GM12878 (cell line): ENCODE data around the gene PRRT1B. TPM values are rescaled to one million over a fixed set of nuclear protein-coding genes. Genes with fewer than 3 reads are reported as not detected.

Experiments
- ATAC-seq: fragments of 200-7000 bp; cut with Tn5 transposase; 3 replicates; pipeline ENCODE4 v1.9.1; 2020; ENCODE audit warnings: mild to moderate bottlenecking, moderate library complexity
- BruUV-seq: library from RNA; stranded (reverse); fragments of 400-500 nt; replicated peaks from 2 replicates; lab custom pipeline; 2021; lab: Mats Ljungman, UMichigan
- CTCF ChIA-PET: fragments of 300-600 bp; sonication (Branson Sonifier 250); formaldehyde crosslinking; extraction: SDS; loops from one replicate; lab custom pipeline; 2021; ENCODE audit warnings: inconsistent platforms; lab: Yijun Ruan, JAX
- POLR2A ChIA-PET: fragments of 350-600 bp; formaldehyde crosslinking; extraction: SDS; loops from one replicate; lab custom pipeline; 2021; ENCODE audit warnings: inconsistent platforms; lab: Charles Lee
- RAD21 ChIA-PET: fragments of 300-600 bp; sonication (Branson Sonifier 250); formaldehyde crosslinking; loops from one replicate; lab custom pipeline; 2023; ENCODE audit warnings: antibody characterized with exemption; ENCODE audit not compliant: unreplicated experiment; lab: Charles Lee
- SMC1A ChIA-PET: fragments of 300-600 bp; sonication (Branson Sonifier 250); formaldehyde crosslinking; loops from one replicate; lab custom pipeline; 2023; ENCODE audit not compliant: unreplicated experiment, uncharacterized antibody; lab: Charles Lee
- DNase-seq: peaks from one replicate; pipeline ENCODE4 v3.0.0-alpha.2; 2011; ENCODE audit warnings: low read depth, low spot score
- FAIRE-seq: peaks from 3 replicates; lab custom pipeline; 2011; peaks lifted over from hg19 to GRCh38; lab: Jason Lieb, UNC
- H2AFZ ChIP-seq: 2 replicates; pipeline ENCODE4 v1.6.0; 2011; ENCODE audit warnings: low read depth, low read length, control low read depth; ENCODE audit not compliant: control insufficient read depth
- H3K27ac ChIP-seq: 2 replicates; pipeline ENCODE4 v1.5.1; 2011; ENCODE audit warnings: control low read depth; ENCODE audit not compliant: control insufficient read depth, insufficient read depth
- H3K27me3 ChIP-seq, 2 experiments: replicated peaks in 1 of 2; 2 replicates each; pipeline versions ENCODE4 v1.6.0 to v1.6.1; 2011; ENCODE audit warnings: low read length in 1 of 2; ENCODE audit not compliant: control insufficient read depth in 2 of 2, insufficient read depth in 2 of 2
- H3K36me3 ChIP-seq, 2 experiments: 2 replicates each; pipeline ENCODE4 v1.5.1; 2011; ENCODE audit warnings: low read length in 1 of 2; ENCODE audit not compliant: control insufficient read depth in 2 of 2, insufficient read depth in 2 of 2
- H3K4me1 ChIP-seq: 2 replicates; pipeline ENCODE4 v1.6.1; 2011; ENCODE audit warnings: mild to moderate bottlenecking, low read length, moderate library complexity, mixed read lengths; ENCODE audit not compliant: control insufficient read depth, insufficient read depth
- H3K4me2 ChIP-seq: 2 replicates; pipeline ENCODE4 v1.6.0; 2011; ENCODE audit warnings: control low read depth; ENCODE audit not compliant: control insufficient read depth, insufficient read depth
- H3K4me3 ChIP-seq: fragments of 200-600 bp; sonication (generic); 2 replicates; pipeline ENCODE4 v1.5.1; 2016
- H3K79me2 ChIP-seq: 2 replicates; pipeline ENCODE4 v1.6.0; 2011; ENCODE audit warnings: low read length; ENCODE audit not compliant: control insufficient read depth, insufficient read depth
- H3K9ac ChIP-seq: 2 replicates; pipeline ENCODE4 v1.8.0; 2011; ENCODE audit warnings: low read length, control low read depth, mixed read lengths; ENCODE audit not compliant: control insufficient read depth, insufficient read depth
- H3K9me3 ChIP-seq: replicated peaks from 3 replicates; pipeline ENCODE4 v1.5.1; 2011; ENCODE audit warnings: mild to moderate bottlenecking, low read length; ENCODE audit not compliant: control insufficient read depth, insufficient read depth
- H4K20me1 ChIP-seq: 2 replicates; pipeline ENCODE4 v1.6.0; 2011; ENCODE audit not compliant: control insufficient read depth, insufficient read depth
- BHLHE40 ChIP-seq, 2 experiments: fragments of 450-650 bp in 1 of 2; IDR thresholded peaks; 2 replicates each; pipeline ENCODE4 v1.6.1; 2011 to 2017; ENCODE audit warnings: low read depth in 2 of 2, borderline replicate concordance in 1 of 2, improper control_type of control experiment in 1 of 2, low read length in 1 of 2, mild to moderate bottlenecking in 1 of 2
- LARP7 ChIP-seq: fragments of 450-650 bp; IDR thresholded peaks from 2 replicates; pipeline ENCODE4 v1.6.1; 2017; ENCODE audit warnings: mild to moderate bottlenecking
- POLR2AphosphoS5 ChIP-seq: IDR thresholded peaks from 2 replicates; pipeline ENCODE4 v1.6.1; 2011; ENCODE audit warnings: mild to moderate bottlenecking, low read length, inconsistent platforms
- RELA ChIP-seq: fragments of 450-650 bp; IDR thresholded peaks from 2 replicates; pipeline ENCODE4 v1.8.0; 2014; ENCODE audit warnings: borderline replicate concordance; ENCODE audit not compliant: partially characterized antibody
- ZNF217 ChIP-seq: fragments of 450-650 bp; IDR thresholded peaks from 2 replicates; pipeline ENCODE4 v1.6.1; 2017; ENCODE audit warnings: antibody characterized with exemption, mild to moderate bottlenecking
- WGBS: methylation state at CpG from one replicate; pipeline ENCODE4 v1.1.6; 2016; ENCODE audit warnings: low lambda C conversion rate; ENCODE audit not compliant: insufficient replicate concordance, insufficient coverage; ENCODE audit errors: missing lambda C conversion rate; 5-methylcytosine and 5-hydroxymethylcytosine counted together
- in situ Hi-C: fragments of 300-500 bp; cut with MboI; formaldehyde crosslinking; loops from 9 replicates; pipeline ENCODE4 v1.14.3; 2018; ENCODE audit warnings: mixed read lengths
- intact Hi-C: fragments of 100-400 bp; cut with micrococcal nuclease; formaldehyde crosslinking; loops from one replicate; pipeline ENCODE4 v1.14.2; 2022; ENCODE audit not compliant: unreplicated experiment
- polyA plus RNA-seq, 11 experiments: library from polyadenylated mRNA; depleted of rRNA in 4 of 11; unstranded in 6 of 11; stranded (reverse) in 5 of 11; fragments of >200 nt; fragmentation: Nextera tagmentation in 4 of 11; fragmentation: Illumina TruSeq in 1 of 11; extraction: Ambion mirVana in 4 of 11; extraction: Trizol in 1 of 11; gene quantifications; 1 replicate in 1 of 11; 2 replicates in 10 of 11; pipeline versions ENCODE4 v1.2.1 to v1.2.3, GENCODE V29; 2011 to 2016; ENCODE audit warnings: inconsistent platforms in 2 of 11, missing spikeins in 2 of 11, low read depth in 1 of 11
- total RNA-seq, 4 experiments: library from RNA; depleted of rRNA in 3 of 4; stranded (reverse); fragments of >200 nt in 3 of 4; fragmentation: Illumina TruSeq in 1 of 4; extraction: Trizol in 1 of 4; gene quantifications; 2 replicates each; pipeline versions ENCODE4 v1.2.1 to v1.2.3, GENCODE V29; 2013 to 2021
- TF ChIP-seq, protein P1 (sequence below): fragments of 150-350 bp; IDR thresholded peaks from 2 replicates; pipeline ENCODE4 v1.6.1; 2016; ENCODE audit warnings: low read depth, low read length
- TF ChIP-seq, protein P2 (sequence below): fragments of 450-650 bp; IDR thresholded peaks from 2 replicates; pipeline ENCODE4 v1.6.1; 2017; ENCODE audit warnings: mild to moderate bottlenecking, low read depth, inconsistent platforms; ENCODE audit not compliant: poor library complexity, severe bottlenecking
- TF ChIP-seq, protein P3 (sequence below): IDR thresholded peaks from 2 replicates; pipeline ENCODE4 v1.6.1; 2011; ENCODE audit warnings: borderline replicate concordance, low read depth, mild to moderate bottlenecking, moderate library complexity, mixed read lengths, low read length; ENCODE audit not compliant: insufficient read depth; ENCODE audit errors: extremely low read length
- TF ChIP-seq, protein P4 (sequence below): IDR thresholded peaks from 2 replicates; pipeline ENCODE4 v1.6.1; 2011; ENCODE audit warnings: mild to moderate bottlenecking, low read depth, low read length, moderate library complexity; ENCODE audit not compliant: insufficient replicate concordance

PRRT1B gene
- total and polyA plus RNA-seq, 10 of the 15 experiments (the other 5 are each of a cell fraction or from before 2014, with no cell fraction given): not detected

DNA sequence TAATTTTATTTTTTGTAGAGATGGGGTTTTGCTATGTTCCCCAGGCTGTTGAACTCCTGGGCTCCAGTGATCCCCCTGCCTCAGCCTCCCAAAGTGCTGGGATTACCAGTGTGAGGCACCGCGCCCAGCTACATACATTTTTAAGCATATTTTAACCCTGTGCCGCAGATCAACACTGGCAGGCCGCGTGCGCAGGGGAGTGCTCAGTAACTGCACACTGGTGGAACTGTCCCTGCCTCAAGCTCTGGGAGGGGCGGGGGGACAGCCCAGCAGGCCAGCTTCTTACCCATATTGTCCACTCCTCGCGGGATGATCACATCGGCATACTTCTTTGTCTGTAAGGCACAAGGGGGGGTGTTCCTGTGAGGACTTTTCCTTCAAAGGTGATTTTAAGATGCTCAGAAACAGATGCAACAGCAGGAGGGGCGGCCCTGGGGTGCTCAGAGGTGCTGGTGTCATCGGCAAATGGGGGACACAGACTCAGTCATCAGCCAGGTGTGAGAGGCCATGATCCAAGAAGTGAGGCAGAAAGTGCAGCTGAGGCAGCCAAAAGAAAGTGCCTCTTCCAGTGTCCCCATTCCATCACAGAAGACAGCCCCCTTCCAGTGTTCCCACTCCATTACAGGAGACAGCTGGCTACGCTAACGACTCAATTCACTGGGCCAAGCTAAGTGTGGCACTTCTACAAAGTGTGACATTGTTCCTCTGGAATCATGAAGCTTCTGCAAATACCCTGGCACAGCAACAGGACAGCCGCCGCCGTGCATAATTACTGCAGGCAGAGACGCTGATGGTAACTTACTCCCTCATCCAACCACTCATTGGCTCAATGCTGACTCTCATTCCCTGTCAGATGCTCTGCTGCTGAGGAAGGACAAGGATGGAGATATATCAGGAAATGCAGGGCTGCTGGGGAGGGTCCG is 19.4 kb upstream of the PRRT1B start (continued):
- TF ChIP-seq, protein P1, sequence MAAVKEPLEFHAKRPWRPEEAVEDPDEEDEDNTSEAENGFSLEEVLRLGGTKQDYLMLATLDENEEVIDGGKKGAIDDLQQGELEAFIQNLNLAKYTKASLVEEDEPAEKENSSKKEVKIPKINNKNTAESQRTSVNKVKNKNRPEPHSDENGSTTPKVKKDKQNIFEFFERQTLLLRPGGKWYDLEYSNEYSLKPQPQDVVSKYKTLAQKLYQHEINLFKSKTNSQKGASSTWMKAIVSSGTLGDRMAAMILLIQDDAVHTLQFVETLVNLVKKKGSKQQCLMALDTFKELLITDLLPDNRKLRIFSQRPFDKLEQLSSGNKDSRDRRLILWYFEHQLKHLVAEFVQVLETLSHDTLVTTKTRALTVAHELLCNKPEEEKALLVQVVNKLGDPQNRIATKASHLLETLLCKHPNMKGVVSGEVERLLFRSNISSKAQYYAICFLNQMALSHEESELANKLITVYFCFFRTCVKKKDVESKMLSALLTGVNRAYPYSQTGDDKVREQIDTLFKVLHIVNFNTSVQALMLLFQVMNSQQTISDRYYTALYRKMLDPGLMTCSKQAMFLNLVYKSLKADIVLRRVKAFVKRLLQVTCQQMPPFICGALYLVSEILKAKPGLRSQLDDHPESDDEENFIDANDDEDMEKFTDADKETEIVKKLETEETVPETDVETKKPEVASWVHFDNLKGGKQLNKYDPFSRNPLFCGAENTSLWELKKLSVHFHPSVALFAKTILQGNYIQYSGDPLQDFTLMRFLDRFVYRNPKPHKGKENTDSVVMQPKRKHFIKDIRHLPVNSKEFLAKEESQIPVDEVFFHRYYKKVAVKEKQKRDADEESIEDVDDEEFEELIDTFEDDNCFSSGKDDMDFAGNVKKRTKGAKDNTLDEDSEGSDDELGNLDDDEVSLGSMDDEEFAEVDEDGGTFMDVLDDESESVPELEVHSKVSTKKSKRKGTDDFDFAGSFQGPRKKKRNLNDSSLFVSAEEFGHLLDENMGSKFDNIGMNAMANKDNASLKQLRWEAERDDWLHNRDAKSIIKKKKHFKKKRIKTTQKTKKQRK: no peak
- TF ChIP-seq, protein P2, sequence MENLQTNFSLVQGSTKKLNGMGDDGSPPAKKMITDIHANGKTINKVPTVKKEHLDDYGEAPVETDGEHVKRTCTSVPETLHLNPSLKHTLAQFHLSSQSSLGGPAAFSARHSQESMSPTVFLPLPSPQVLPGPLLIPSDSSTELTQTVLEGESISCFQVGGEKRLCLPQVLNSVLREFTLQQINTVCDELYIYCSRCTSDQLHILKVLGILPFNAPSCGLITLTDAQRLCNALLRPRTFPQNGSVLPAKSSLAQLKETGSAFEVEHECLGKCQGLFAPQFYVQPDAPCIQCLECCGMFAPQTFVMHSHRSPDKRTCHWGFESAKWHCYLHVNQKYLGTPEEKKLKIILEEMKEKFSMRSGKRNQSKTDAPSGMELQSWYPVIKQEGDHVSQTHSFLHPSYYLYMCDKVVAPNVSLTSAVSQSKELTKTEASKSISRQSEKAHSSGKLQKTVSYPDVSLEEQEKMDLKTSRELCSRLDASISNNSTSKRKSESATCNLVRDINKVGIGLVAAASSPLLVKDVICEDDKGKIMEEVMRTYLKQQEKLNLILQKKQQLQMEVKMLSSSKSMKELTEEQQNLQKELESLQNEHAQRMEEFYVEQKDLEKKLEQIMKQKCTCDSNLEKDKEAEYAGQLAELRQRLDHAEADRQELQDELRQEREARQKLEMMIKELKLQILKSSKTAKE: no peak

DNA sequence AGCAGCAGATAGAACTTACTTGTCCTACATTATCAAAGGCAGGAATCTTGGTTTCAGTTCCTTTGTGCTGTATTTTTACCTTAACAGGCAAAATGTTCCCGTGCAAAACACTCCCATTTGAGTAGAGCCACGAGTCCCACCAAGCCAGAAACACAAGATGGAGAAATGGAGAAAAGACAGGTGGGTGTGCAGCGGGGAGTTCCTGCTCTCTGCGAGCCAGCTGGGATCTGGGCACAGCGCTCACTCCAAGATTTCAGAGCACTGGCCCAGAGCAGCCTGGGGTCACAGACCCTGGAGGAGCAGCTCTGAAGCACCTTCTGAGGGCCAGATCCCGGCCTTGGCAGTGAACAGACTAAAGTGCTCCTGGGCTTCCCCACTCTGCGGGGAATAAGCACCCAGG is 17.1 kb upstream of the PRRT1B start:
- no TSS peak for BruUV-seq
- intact Hi-C loops (no loop called here), in situ Hi-C loops (no loop called here)
- H3K79me2 ChIP-seq: peaks cover 11% of the 10 kb centered on the region
- WGBS: 98% methylated on average over 7 of the region's 7 CpGs
- RAD21 ChIA-PET: no interaction called here
- H3K9me3 ChIP-seq: no peaks in the 10 kb centered on the region
- POLR2A ChIA-PET: interaction anchor here (0.5 kb wide), 1 partner anchor 662 kb away, joined by 9 read pairs; no protein-coding TSS in a partner anchor
- no peak overlapping the region for H2AFZ ChIP-seq
- CTCF ChIA-PET: no interaction called here
- no peak overlapping the region for H3K4me3 ChIP-seq
- no peaks in the 10 kb centered on the region for H3K27me3 ChIP-seq
- peaks cover 4% of the 10 kb centered on the region for H3K4me1 ChIP-seq
- H3K4me2 ChIP-seq: no peak overlapping the region
- H3K9ac ChIP-seq: no peak overlapping the region
- ATAC-seq (no peak), DNase-seq (no peak), FAIRE-seq (no peak)
- no peak overlapping the region for H3K27ac ChIP-seq
- no peaks in the 10 kb centered on the region for H4K20me1 ChIP-seq
- H3K36me3 ChIP-seq: peaks cover 9 to 11% of the 10 kb centered on the region in 2 experiments
- SMC1A ChIA-PET: no interaction called here
- TF ChIP-seq BHLHE40 (IDR thresholded peaks at IDR 0.05; ENCODE audit: borderline replicate concordance in 1 of 2, low read depth in 2 of 2, low read length in 1 of 2): no peak
- TF ChIP-seq, protein P3, sequence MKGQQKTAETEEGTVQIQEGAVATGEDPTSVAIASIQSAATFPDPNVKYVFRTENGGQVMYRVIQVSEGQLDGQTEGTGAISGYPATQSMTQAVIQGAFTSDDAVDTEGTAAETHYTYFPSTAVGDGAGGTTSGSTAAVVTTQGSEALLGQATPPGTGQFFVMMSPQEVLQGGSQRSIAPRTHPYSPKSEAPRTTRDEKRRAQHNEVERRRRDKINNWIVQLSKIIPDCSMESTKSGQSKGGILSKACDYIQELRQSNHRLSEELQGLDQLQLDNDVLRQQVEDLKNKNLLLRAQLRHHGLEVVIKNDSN: no peak
- no peak for TF ChIP-seq RELA
- TF ChIP-seq, protein P4, sequence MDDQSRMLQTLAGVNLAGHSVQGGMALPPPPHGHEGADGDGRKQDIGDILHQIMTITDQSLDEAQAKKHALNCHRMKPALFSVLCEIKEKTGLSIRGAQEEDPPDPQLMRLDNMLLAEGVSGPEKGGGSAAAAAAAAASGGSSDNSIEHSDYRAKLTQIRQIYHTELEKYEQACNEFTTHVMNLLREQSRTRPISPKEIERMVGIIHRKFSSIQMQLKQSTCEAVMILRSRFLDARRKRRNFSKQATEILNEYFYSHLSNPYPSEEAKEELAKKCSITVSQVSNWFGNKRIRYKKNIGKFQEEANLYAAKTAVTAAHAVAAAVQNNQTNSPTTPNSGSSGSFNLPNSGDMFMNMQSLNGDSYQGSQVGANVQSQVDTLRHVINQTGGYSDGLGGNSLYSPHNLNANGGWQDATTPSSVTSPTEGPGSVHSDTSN: no peak
- no peak for TF ChIP-seq ZNF217
- TF ChIP-seq POLR2AphosphoS5: no peak
- TF ChIP-seq LARP7: no peak
